Hepatocyte (in vitro differentiated cells): ENCODE measurements around the gene MAPRE2. TPM values are rescaled to one million over a fixed set of nuclear protein-coding genes. Genes with fewer than 3 reads are reported as not detected.

Source experiments
- DNase-seq: peaks from one replicate; pipeline ENCODE4 v3.0.0-alpha.2; 2016; ENCODE audit warnings: low spot score
- H2AFZ ChIP-seq: fragments of 200-600 bp; sonication (generic); 2 replicates; pipeline ENCODE4 v1.6.0; 2016; ENCODE audit warnings: antibody characterized with exemption, mild to moderate bottlenecking
- H3K27ac ChIP-seq: fragments of 200-600 bp; sonication (generic); 2 replicates; pipeline ENCODE4 v1.5.1; 2016; ENCODE audit warnings: mild to moderate bottlenecking
- H3K27me3 ChIP-seq: fragments of 200-600 bp; sonication (generic); 2 replicates; pipeline ENCODE4 v1.6.1; 2016
- H3K36me3 ChIP-seq: fragments of 200-600 bp; sonication (generic); replicated peaks from 2 replicates; pipeline ENCODE4 v1.5.1; 2016; ENCODE audit warnings: low read depth; ENCODE audit not compliant: insufficient read depth
- H3K4me1 ChIP-seq: fragments of 200-600 bp; sonication (generic); 2 replicates; pipeline ENCODE4 v1.5.1; 2016; ENCODE audit warnings: mild to moderate bottlenecking, moderate library complexity; ENCODE audit not compliant: insufficient read depth
- H3K4me2 ChIP-seq: fragments of 200-600 bp; sonication (generic); 2 replicates; pipeline ENCODE4 v1.6.0; 2016
- H3K4me3 ChIP-seq: fragments of 200-600 bp; sonication (generic); 2 replicates; pipeline ENCODE4 v1.5.1; 2016; ENCODE audit warnings: mild to moderate bottlenecking
- H3K79me2 ChIP-seq: fragments of 200-600 bp; sonication (generic); 2 replicates; pipeline ENCODE4 v1.6.0; 2017; ENCODE audit warnings: mild to moderate bottlenecking
- H3K9me2 ChIP-seq: fragments of 200-600 bp; sonication (generic); replicated peaks from 2 replicates; pipeline ENCODE4 v1.6.0; 2017; ENCODE audit warnings: mild to moderate bottlenecking; ENCODE audit not compliant: insufficient read depth
- H3K9me3 ChIP-seq: fragments of 200-600 bp; sonication (generic); 2 replicates; pipeline ENCODE4 v1.5.1; 2016; ENCODE audit warnings: low read depth, mild to moderate bottlenecking
- H4K20me1 ChIP-seq: fragments of 200-600 bp; sonication (generic); 2 replicates; pipeline ENCODE4 v1.6.0; 2016; ENCODE audit warnings: mild to moderate bottlenecking; ENCODE audit not compliant: insufficient read depth, poor library complexity, severe bottlenecking
- CTCF ChIP-seq: fragments of 200-600 bp; sonication (generic); IDR thresholded peaks from 2 replicates; pipeline ENCODE4 v1.5.1; 2016; ENCODE audit warnings: antibody characterized with exemption, mild to moderate bottlenecking; ENCODE audit not compliant: poor library complexity
- EZH2 ChIP-seq: fragments of 200-600 bp; sonication (generic); IDR thresholded peaks from 2 replicates; pipeline ENCODE4 v1.6.1; 2016; ENCODE audit warnings: antibody characterized with exemption, mild to moderate bottlenecking, borderline replicate concordance
- EZH2phosphoT487 ChIP-seq: fragments of 200-600 bp; sonication (generic); IDR thresholded peaks from one replicate; pipeline ENCODE4 v1.6.1; 2018; ENCODE audit warnings: antibody characterized with exemption, mild to moderate bottlenecking, low read depth, moderate library complexity; ENCODE audit not compliant: unreplicated experiment, severe bottlenecking
- WGBS: methylation state at CpG from one replicate; pipeline ENCODE4 v1.1.6; 2016; ENCODE audit warnings: low lambda C conversion rate; ENCODE audit errors: missing lambda C conversion rate; 5-methylcytosine and 5-hydroxymethylcytosine counted together
- polyA plus RNA-seq: library from polyadenylated mRNA; unstranded; fragments of >200 nt; fragmentation: Nextera tagmentation; extraction: Ambion mirVana; gene quantifications from 2 replicates; pipeline ENCODE4 v1.2.1, GENCODE V29; 2016
- total RNA-seq: library from RNA; depleted of rRNA; stranded (reverse); fragments of >200 nt; gene quantifications from 2 replicates; pipeline ENCODE4 v1.2.3, GENCODE V29; 2014

MAPRE2 gene
- total and polyA plus RNA-seq, 2 experiments from 2014 or later = 19.1 to 27.6 TPM

GRCh38 chr18:35075132-35075531, 33.9 kb downstream of the MAPRE2 start:
- no peak overlapping the region for H3K4me3 ChIP-seq
- H3K36me3 ChIP-seq = no peaks in the 10 kb centered on the region
- H3K27me3 ChIP-seq = no peaks in the 10 kb centered on the region
- no peaks in the 10 kb centered on the region for H3K9me3 ChIP-seq
- H3K4me1 ChIP-seq = no peaks in the 10 kb centered on the region
- H3K79me2 ChIP-seq = no peaks in the 10 kb centered on the region
- no peaks in the 10 kb centered on the region for H4K20me1 ChIP-seq
- H3K27ac ChIP-seq = no peak overlapping the region
- no peaks in the 10 kb centered on the region for H3K9me2 ChIP-seq
- WGBS = 90% methylated on average over 6 of the region's 6 CpGs
- no peak for DNase-seq
- no peak overlapping the region for H3K4me2 ChIP-seq
- H2AFZ ChIP-seq = no peak overlapping the region
- no peak for TF ChIP-seq EZH2
- no peak for TF ChIP-seq EZH2phosphoT487
- TF ChIP-seq CTCF = no peak

DNA sequence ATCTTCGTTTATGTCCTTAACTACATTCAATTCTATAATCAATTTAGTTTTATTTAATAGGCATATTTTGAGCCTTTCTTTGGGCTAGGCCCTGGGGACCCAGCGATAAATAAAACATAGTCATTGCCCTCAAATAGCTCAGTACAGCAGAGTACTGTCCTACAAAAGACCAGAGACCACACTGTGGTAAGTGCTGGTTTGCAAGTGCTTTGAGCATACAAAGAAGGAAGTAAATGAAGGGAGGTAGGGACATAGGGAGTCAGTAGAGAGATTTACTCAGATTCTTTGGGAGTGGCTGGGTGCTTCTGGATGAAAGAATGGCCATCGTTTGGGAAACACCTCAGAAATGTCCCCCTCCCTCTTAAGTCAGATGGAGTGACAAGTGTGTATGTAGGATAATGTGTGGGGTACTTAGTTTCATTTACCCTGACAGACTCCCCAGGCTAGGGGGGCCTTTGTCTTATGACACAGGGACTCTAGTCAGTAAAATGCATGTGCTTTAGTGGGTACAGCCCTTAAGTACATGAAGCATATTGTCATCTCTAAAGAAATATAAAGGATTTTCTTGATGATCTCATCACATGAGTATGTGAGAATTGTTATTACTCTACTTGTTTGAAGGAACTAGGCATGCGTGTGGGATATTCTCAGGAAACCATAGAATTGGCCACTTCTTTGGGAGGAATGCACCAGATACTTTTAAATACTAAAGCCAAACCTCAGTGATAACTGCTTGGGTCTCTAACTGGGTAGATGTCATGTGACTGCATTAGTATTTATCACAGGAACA, 35.1 kb downstream of the MAPRE2 start:
- WGBS = 80% methylated on average over 4 of the region's 4 CpGs
- H3K27me3 ChIP-seq = no peaks in the 10 kb centered on the region
- H3K9me3 ChIP-seq = no peaks in the 10 kb centered on the region
- no peaks in the 10 kb centered on the region for H4K20me1 ChIP-seq
- H2AFZ ChIP-seq = no peak overlapping the region
- H3K9me2 ChIP-seq = no peaks in the 10 kb centered on the region
- H3K4me3 ChIP-seq = no peak overlapping the region
- H3K27ac ChIP-seq = no peak overlapping the region
- DNase-seq = no peak
- no peaks in the 10 kb centered on the region for H3K4me1 ChIP-seq
- TF ChIP-seq EZH2 (no peak), EZH2phosphoT487 (no peak), CTCF (no peak)
- H3K36me3 ChIP-seq = no peaks in the 10 kb centered on the region
- H3K4me2 ChIP-seq = no peak overlapping the region
- no peaks in the 10 kb centered on the region for H3K79me2 ChIP-seq

DNA sequence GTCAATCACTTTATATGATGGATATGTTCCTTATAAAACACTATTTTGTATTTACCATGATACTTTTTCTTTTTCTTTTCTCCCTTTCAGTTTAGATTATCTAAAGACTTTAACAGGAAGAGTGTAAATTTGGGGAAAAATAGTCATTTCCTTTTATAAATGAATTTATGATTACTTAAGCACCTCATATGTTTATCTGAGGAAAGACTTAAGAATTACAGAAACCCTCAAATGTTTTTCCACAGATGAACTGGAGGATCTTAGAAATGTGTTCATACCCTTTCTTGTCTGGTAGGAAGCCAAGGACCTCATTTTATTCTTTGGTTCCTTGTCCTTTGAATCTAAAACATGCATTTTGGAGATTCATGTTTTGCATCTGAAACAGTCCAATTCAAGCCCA, 36.7 kb downstream of the MAPRE2 start:
- TF ChIP-seq EZH2phosphoT487 = no peak
- TF ChIP-seq EZH2 = no peak
- no peak for TF ChIP-seq CTCF
- Histone ChIP-seq H3K4me2 (no peak overlapping the region), H3K36me3 (no peaks in the 10 kb centered on the region), H2AFZ (no peak overlapping the region), H3K4me3 (no peak overlapping the region), H3K9me3 (no peaks in the 10 kb centered on the region), H3K9me2 (no peaks in the 10 kb centered on the region), H3K27ac (no peak overlapping the region), H3K4me1 (no peaks in the 10 kb centered on the region), H4K20me1 (no peaks in the 10 kb centered on the region), H3K79me2 (no peaks in the 10 kb centered on the region), H3K27me3 (no peaks in the 10 kb centered on the region)
- no peak for DNase-seq
